Neuronal stem cell (in vitro differentiated cells): ENCODE measurements around the gene CIRBP.

Source experiments
- DNase-seq: peaks from one replicate; pipeline ENCODE4 v3.0.0-alpha.2; 2013; ENCODE audit warnings: low spot score
- H2AFZ ChIP-seq: one replicate; pipeline ENCODE4 v1.6.1; 2013; ENCODE audit warnings: mild to moderate bottlenecking, low read length, inconsistent platforms
- H2AK5ac ChIP-seq: 2 replicates; pipeline ENCODE4 v1.6.1; 2013; ENCODE audit warnings: low read depth, mild to moderate bottlenecking, inconsistent platforms, low read length, moderate library complexity, mixed read lengths
- H2BK120ac ChIP-seq: 2 replicates; pipeline ENCODE4 v1.6.1; 2013; ENCODE audit warnings: low read depth, mild to moderate bottlenecking, inconsistent platforms, low read length, moderate library complexity, mixed read lengths
- H2BK12ac ChIP-seq: one replicate; pipeline ENCODE4 v1.6.1; 2013; ENCODE audit warnings: low read length, inconsistent platforms
- H2BK15ac ChIP-seq: 2 replicates; pipeline ENCODE4 v1.6.1; 2013; ENCODE audit warnings: mild to moderate bottlenecking, low read length, inconsistent platforms, mixed read lengths
- H2BK5ac ChIP-seq: one replicate; pipeline ENCODE4 v1.6.1; 2013; ENCODE audit warnings: inconsistent platforms, mild to moderate bottlenecking, low read length, moderate library complexity
- H3K14ac ChIP-seq: one replicate; pipeline ENCODE4 v1.6.1; 2013; ENCODE audit warnings: low read length, inconsistent platforms
- H3K18ac ChIP-seq: 2 replicates; pipeline ENCODE4 v1.6.1; 2013; ENCODE audit warnings: low read length, inconsistent platforms
- H3K23ac ChIP-seq: 2 replicates; pipeline ENCODE4 v1.6.1; 2013; ENCODE audit warnings: low read depth, mild to moderate bottlenecking, mixed read lengths, low read length, inconsistent platforms; ENCODE audit not compliant: poor library complexity
- H3K27ac ChIP-seq: replicated peaks from 3 replicates; pipeline ENCODE4 v1.5.1; 2013; ENCODE audit warnings: low read length, inconsistent platforms
- H3K27me3 ChIP-seq, 3 experiments: 2 replicates each; pipeline ENCODE4 v1.6.1; 2013; ENCODE audit warnings: low read length in 3 of 3, mild to moderate bottlenecking in 2 of 3, inconsistent platforms in 1 of 3, low read depth in 1 of 3, mixed read lengths in 1 of 3, moderate library complexity in 1 of 3; ENCODE audit not compliant: control insufficient read depth in 3 of 3, insufficient read depth in 3 of 3
- H3K36me3 ChIP-seq, 2 donors: replicated peaks in 1 of 2; 2 replicates each; pipeline ENCODE4 v1.6.1; 2013; ENCODE audit warnings: low read length in 2 of 2; ENCODE audit not compliant: control insufficient read depth in 2 of 2, insufficient read depth in 2 of 2
- H3K4ac ChIP-seq: 2 replicates; pipeline ENCODE4 v1.6.1; 2013; ENCODE audit warnings: inconsistent platforms, mild to moderate bottlenecking, low read length, moderate library complexity
- H3K4me1 ChIP-seq, 2 donors: 1 replicate in 1 of 2; 2 replicates in 1 of 2; pipeline ENCODE4 v1.6.1; 2013; ENCODE audit warnings: low read length in 2 of 2, low read depth in 1 of 2; ENCODE audit not compliant: control insufficient read depth in 2 of 2, insufficient read depth in 1 of 2
- H3K4me2 ChIP-seq: one replicate; pipeline ENCODE4 v1.6.1; 2013; ENCODE audit warnings: mild to moderate bottlenecking, low read length, inconsistent platforms; ENCODE audit not compliant: insufficient read depth, poor library complexity, severe bottlenecking
- H3K4me3 ChIP-seq, 2 donors: 2 replicates each; pipeline ENCODE4 v1.5.1; 2013; ENCODE audit warnings: low read length in 2 of 2, mild to moderate bottlenecking in 2 of 2, inconsistent platforms in 1 of 2, moderate library complexity in 1 of 2
- H3K79me1 ChIP-seq: one replicate; pipeline ENCODE4 v1.6.1; 2013; ENCODE audit warnings: low read depth, mild to moderate bottlenecking, inconsistent platforms, low read length, moderate library complexity
- H3K9ac ChIP-seq: one replicate; pipeline ENCODE4 v1.6.1; 2013; ENCODE audit warnings: mild to moderate bottlenecking, low read depth, low read length, inconsistent platforms; ENCODE audit not compliant: poor library complexity
- H3K9me3 ChIP-seq, 2 donors: replicated peaks in 1 of 2; 2 replicates each; pipeline versions ENCODE3 to v1.6.1; 2013; ENCODE audit warnings: low read length in 2 of 2, mild to moderate bottlenecking in 2 of 2, inconsistent platforms in 1 of 2, low read depth in 1 of 2, mixed read lengths in 1 of 2, moderate library complexity in 1 of 2; ENCODE audit not compliant: control insufficient read depth in 2 of 2, insufficient read depth in 1 of 2
- H4K8ac ChIP-seq: one replicate; pipeline ENCODE4 v1.6.1; 2013; ENCODE audit warnings: low read depth, mild to moderate bottlenecking, inconsistent platforms, low read length, moderate library complexity
- H4K91ac ChIP-seq: one replicate; pipeline ENCODE4 v1.6.1; 2013; ENCODE audit warnings: low read length, low read depth, mild to moderate bottlenecking, inconsistent platforms; ENCODE audit not compliant: poor library complexity
- WGBS, 2 donors: extraction: QIAGEN DNeasy Blood & Tissue Kit; methylation state at CpG; one replicate each; pipeline ENCODE4 v1.1.7; 2013; ENCODE audit warnings: missing lambda C conversion rate in 2 of 2, mixed read lengths in 1 of 2; ENCODE audit not compliant: insufficient read length in 2 of 2, insufficient replicate concordance in 1 of 2; ENCODE audit errors: extremely low coverage in 2 of 2; 5-methylcytosine and 5-hydroxymethylcytosine counted together

Gene CIRBP

DNA sequence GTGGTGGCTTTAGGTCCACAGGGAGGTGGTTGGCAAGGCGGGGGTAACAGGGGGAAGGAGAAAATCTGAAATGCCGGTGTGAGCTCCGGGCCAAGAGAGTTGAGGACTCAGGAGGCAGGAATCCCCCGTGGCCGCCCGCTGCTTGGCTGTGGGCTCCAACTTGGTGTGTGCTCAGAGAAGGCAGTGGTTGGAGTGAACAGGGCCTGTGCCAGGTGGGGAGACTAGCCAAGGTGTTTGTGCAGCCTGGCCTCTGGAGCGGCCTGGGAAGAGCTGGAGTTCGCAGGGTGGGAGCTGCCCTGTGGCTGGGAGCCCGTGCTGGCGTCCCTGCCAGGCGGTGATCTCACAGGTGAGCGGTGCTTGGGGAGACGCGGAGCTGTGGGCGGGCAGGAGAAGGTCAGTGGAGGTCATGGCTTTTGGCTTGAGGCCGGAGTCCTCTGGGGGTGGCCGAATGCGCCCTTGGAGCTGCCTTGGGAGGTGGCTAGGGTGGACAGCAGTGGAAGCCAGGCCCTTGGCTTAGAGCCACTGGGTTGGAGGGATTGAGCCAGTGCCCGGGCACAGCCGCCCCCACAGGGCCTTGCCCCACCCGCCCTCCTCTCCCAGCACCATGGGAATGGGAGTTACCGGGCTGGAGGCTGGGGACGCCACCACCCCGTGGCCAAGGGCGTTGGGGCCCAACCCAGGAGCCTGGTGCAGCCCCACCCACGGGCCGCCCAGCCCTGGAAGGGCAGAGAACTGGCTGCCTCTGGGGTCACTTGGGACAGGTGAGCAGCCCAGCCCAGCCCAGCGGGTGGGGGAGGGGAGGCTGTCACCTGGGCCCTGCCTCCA is 7.1 kb upstream of the CIRBP start:
- Histone ChIP-seq H3K4me1 (peaks cover 51 to 63% of the 10 kb centered on the region in 2 donors), H3K4ac (peak overlapping the region; percentile 69)
- no CpG with 5 or more reads among the region's 28 CpGs for WGBS, 2 donors

GRCh38 chr19:1262623-1263123 is 6.5 kb upstream of the CIRBP start:
- no CpG with 5 or more reads among the region's 21 CpGs for WGBS, 2 donors
- H2BK120ac ChIP-seq: peak overlapping the region; percentile 28
- peak overlapping the region; percentile 100 for H2BK15ac ChIP-seq
- H3K14ac ChIP-seq: peak overlapping the region; percentile 47
- peak overlapping the region; percentile 100 for H2AK5ac ChIP-seq
- peak overlapping the region; percentile 76 for H3K27ac ChIP-seq
- peaks cover 23% of the 10 kb centered on the region for H3K79me1 ChIP-seq
- peaks cover 3 to 18% of the 10 kb centered on the region in 2 donors for H3K36me3 ChIP-seq
- no peaks in the 10 kb centered on the region for H3K9me3 ChIP-seq
- H3K23ac ChIP-seq: peak overlapping the region; percentile 91
- H4K91ac ChIP-seq: peak overlapping the region; percentile 92
- H2BK12ac ChIP-seq: peak overlapping the region; percentile 100
- H3K4me1 ChIP-seq: peaks cover 57 to 69% of the 10 kb centered on the region in 2 donors
- H4K8ac ChIP-seq: peak overlapping the region; percentile 17
- H3K9ac ChIP-seq: peak overlapping the region; percentile 81
- peak overlapping the region; percentile 99 for H3K18ac ChIP-seq
- peak overlapping the region; percentile 97 for H2BK5ac ChIP-seq
- H3K4me3 ChIP-seq: no peak overlapping the region
- peak overlapping the region; percentile 66 for H3K4ac ChIP-seq
- no peak overlapping the region for H2AFZ ChIP-seq
- no peak for DNase-seq
- H3K4me2 ChIP-seq: peak overlapping the region; percentile 79
- peaks cover 0 to 2% (median 0%) of the 10 kb centered on the region in 3 experiments for H3K27me3 ChIP-seq

More for the DNA sequence above, 7.1 kb upstream of the CIRBP start:
- peak overlapping the region; percentile 97 for H4K8ac ChIP-seq
- H3K18ac ChIP-seq: peak overlapping the region; percentile 99
- H2BK120ac ChIP-seq: peak overlapping the region; percentile 72
- peaks cover 23% of the 10 kb centered on the region for H3K79me1 ChIP-seq
- H3K9me3 ChIP-seq: no peaks in the 10 kb centered on the region
- peak overlapping the region; percentile 76 for H3K27ac ChIP-seq
- H2AK5ac ChIP-seq: peak overlapping the region; percentile 100
- peak overlapping the region; percentile 92 for H4K91ac ChIP-seq
- peak overlapping the region; percentile 97 for H2BK5ac ChIP-seq
- peak overlapping the region; percentile 91 for H3K23ac ChIP-seq
- H3K9ac ChIP-seq: peak overlapping the region; percentile 99
- H2BK12ac ChIP-seq: peak overlapping the region; percentile 99
- H3K14ac ChIP-seq: peak overlapping the region; percentile 56
- H3K27me3 ChIP-seq: no peaks in the 10 kb centered on the region
- H3K36me3 ChIP-seq: peaks cover 8 to 25% of the 10 kb centered on the region in 2 donors
- peak overlapping the region; percentile 68 to 88 for H3K4me3 ChIP-seq
- peak overlapping the region; percentile 79 for H3K4me2 ChIP-seq
- no peak overlapping the region for H2AFZ ChIP-seq
- no peak for DNase-seq
- H2BK15ac ChIP-seq: peak overlapping the region; percentile 100

- Histone ChIP-seq H4K91ac (peak overlapping the region; percentile 30), H4K8ac (no peak overlapping the region), H2AK5ac (peak overlapping the region; percentile 100), H3K79me1 (peaks cover 23% of the 10 kb centered on the region), H3K27me3 (peaks cover 0 to 2% (median 0%) of the 10 kb centered on the region in 3 experiments), H3K36me3 (peaks cover 1 to 13% of the 10 kb centered on the region in 2 donors), H3K4ac (no peak overlapping the region), H3K27ac (peak overlapping the region; percentile 76), H3K18ac (peak overlapping the region; percentile 95), H2AFZ (no peak overlapping the region), H3K4me2 (peak overlapping the region; percentile 33), H2BK5ac (peak overlapping the region; percentile 97), H3K9me3 (no peaks in the 10 kb centered on the region), H3K14ac (peak overlapping the region; percentile 2), H3K4me1 (peaks cover 62 to 74% of the 10 kb centered on the region in 2 donors), H3K4me3 (no peak overlapping the region), H3K23ac (peak overlapping the region; percentile 31), H2BK15ac (peak overlapping the region; percentile 100), H3K9ac (no peak overlapping the region), H2BK12ac (peak overlapping the region; percentile 100), H2BK120ac (peak overlapping the region; percentile 93)
- DNase-seq: no peak
- WGBS, 2 donors: no CpG with 5 or more reads among the region's 5 CpGs
Measured at GRCh38 chr19:1263188-1263587, 5.9 kb upstream of the CIRBP start.
